Measurements from ENCODE around the gene EFR3B.

The EFR3B gene

GRCh38 chr2:25035537-25036220 is 6.2 kb upstream of the EFR3B start:
- DNase-seq, result peak; percentile 52

- DNase-seq, result peak; percentile 53
Measured at GRCh38 chr2:25036221-25036559, 5.7 kb upstream of the EFR3B start.

GRCh38 chr2:25039126-25039525 is 2.8 kb upstream of the EFR3B start:
- DNase-seq, result no peak

GRCh38 chr2:25041307-25041927 is 459 bp upstream of the EFR3B start:
- DNase-seq, result peak; percentile 78

GRCh38 chr2:25042321-25043240 is 705 bp downstream of the EFR3B start:
- no peak for DNase-seq

- no peak for DNase-seq
Measured at GRCh38 chr2:25043241-25043867, 1.5 kb downstream of the EFR3B start.

- no peak for DNase-seq
Measured at GRCh38 chr2:25044011-25044410, 2.1 kb downstream of the EFR3B start.

GRCh38 chr2:25044990-25045389 is 3.1 kb downstream of the EFR3B start:
- DNase-seq, result no peak

GRCh38 chr2:25049422-25049821 is 7.5 kb downstream of the EFR3B start:
- no peak for DNase-seq

GRCh38 chr2:25050128-25050527 is 8.3 kb downstream of the EFR3B start:
- DNase-seq, result no peak

GRCh38 chr2:25053041-25053440 is 11.2 kb downstream of the EFR3B start:
- DNase-seq, result no peak

- no peak for DNase-seq
Measured at GRCh38 chr2:25054720-25055119, 12.8 kb downstream of the EFR3B start.

- DNase-seq, result no peak
Measured at GRCh38 chr2:25055376-25055920, 13.6 kb downstream of the EFR3B start.

- DNase-seq, result no peak
Measured at GRCh38 chr2:25056098-25056821, 14.4 kb downstream of the EFR3B start.

GRCh38 chr2:25062511-25062917 is 20.6 kb downstream of the EFR3B start:
- no peak for DNase-seq

GRCh38 chr2:25063876-25064660 is 22.2 kb downstream of the EFR3B start:
- DNase-seq, result no peak

GRCh38 chr2:25065768-25066167 is 23.9 kb downstream of the EFR3B start:
- no peak for DNase-seq

GRCh38 chr2:25066455-25066854 is 24.6 kb downstream of the EFR3B start:
- no peak for DNase-seq

- DNase-seq, result no peak
Measured at GRCh38 chr2:25068217-25068616, 26.3 kb downstream of the EFR3B start.

- DNase-seq, result no peak
Measured at GRCh38 chr2:25071966-25072365, 30.1 kb downstream of the EFR3B start.

- DNase-seq, result no peak
Measured at GRCh38 chr2:25072606-25073005, 30.7 kb downstream of the EFR3B start.

- no peak for DNase-seq
Measured at GRCh38 chr2:25073025-25073424, 31.1 kb downstream of the EFR3B start.

Data from DMS79 (cell line).